HUES6 (cell line): Measurements from ENCODE around the gene HRH1.
"Not testable (repeated sequence)": the region's sequence is repeated elsewhere in the genome, so short reads cannot be mapped to it uniquely, and the experiment has no call there.

Experiments
- H3K27ac ChIP-seq: 2 replicates; pipeline ENCODE4 v1.7.0; 2013; ENCODE audit warnings: low read depth, mild to moderate bottlenecking, low read length, inconsistent platforms
- H3K27me3 ChIP-seq: 2 replicates; pipeline ENCODE4 v1.6.1; 2013; ENCODE audit warnings: low read length; ENCODE audit not compliant: control insufficient read depth, insufficient read depth
- H3K36me3 ChIP-seq: 2 replicates; pipeline ENCODE4 v1.6.1; 2013; ENCODE audit warnings: low read length; ENCODE audit not compliant: control insufficient read depth, insufficient read depth
- H3K4me1 ChIP-seq: 2 replicates; pipeline ENCODE4 v1.6.1; 2013; ENCODE audit warnings: low read length; ENCODE audit not compliant: control insufficient read depth, insufficient read depth
- H3K4me3 ChIP-seq: 2 replicates; pipeline ENCODE4 v1.5.1; 2013; ENCODE audit warnings: low read depth, low read length
- H3K9ac ChIP-seq: one replicate; pipeline ENCODE4 v1.6.1; 2013; ENCODE audit warnings: mild to moderate bottlenecking, low read length
- H3K9me3 ChIP-seq: 2 replicates; pipeline ENCODE4 v1.6.1; 2013; ENCODE audit warnings: low read depth, low read length; ENCODE audit not compliant: control insufficient read depth, insufficient read depth

The HRH1 gene

DNA sequence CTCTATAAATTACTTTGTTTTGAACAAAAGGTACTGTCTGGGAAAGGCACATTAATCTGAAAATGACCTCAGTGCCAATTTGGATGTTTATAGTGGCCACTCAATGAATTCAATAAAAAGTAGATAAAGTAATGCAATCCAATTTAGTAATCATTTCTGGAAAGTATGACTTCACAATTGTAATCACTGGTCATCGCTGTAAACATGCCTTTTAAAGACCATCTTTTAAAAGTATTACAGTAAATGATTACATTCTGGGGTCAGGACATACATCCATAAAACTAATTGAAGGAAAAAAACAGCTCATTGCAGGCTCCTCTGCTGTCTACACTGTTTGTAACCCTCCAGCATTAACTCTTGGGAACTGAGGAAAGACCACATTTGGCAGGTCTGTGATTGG lies 43.2 kb downstream of the HRH1 start:
- Histone ChIP-seq H3K9me3 (no peaks in the 10 kb centered on the region), H3K4me3 (no peak overlapping the region), H3K9ac (no peak overlapping the region), H3K27me3 (no peaks in the 10 kb centered on the region), H3K27ac (no peak overlapping the region), H3K36me3 (no peaks in the 10 kb centered on the region), H3K4me1 (peaks cover 17% of the 10 kb centered on the region)

DNA sequence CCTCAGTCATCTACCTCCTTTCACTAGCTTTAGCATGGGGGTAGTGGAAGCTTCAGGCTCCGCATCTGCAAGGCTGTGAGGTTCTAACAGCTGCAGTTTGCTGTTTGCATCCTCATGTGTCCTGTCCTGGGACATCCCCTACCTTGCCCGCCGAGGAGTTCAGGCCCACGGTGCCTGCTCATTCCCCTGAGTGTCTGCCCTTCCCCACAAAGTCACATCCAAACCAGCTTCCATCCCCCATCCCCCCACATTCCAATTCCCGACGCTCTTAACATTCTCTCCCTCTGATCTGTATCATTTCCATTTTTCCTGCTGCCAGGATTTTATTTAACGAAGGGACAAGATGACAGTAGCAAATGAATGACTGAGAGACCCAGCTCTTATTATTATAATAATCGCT lies 43.8 kb downstream of the HRH1 start:
- peaks cover 17% of the 10 kb centered on the region for H3K4me1 ChIP-seq
- no peaks in the 10 kb centered on the region for H3K27me3 ChIP-seq
- no peaks in the 10 kb centered on the region for H3K36me3 ChIP-seq
- no peaks in the 10 kb centered on the region for H3K9me3 ChIP-seq
- H3K9ac ChIP-seq: no peak overlapping the region
- no peak overlapping the region for H3K4me3 ChIP-seq
- H3K27ac ChIP-seq: no peak overlapping the region

DNA sequence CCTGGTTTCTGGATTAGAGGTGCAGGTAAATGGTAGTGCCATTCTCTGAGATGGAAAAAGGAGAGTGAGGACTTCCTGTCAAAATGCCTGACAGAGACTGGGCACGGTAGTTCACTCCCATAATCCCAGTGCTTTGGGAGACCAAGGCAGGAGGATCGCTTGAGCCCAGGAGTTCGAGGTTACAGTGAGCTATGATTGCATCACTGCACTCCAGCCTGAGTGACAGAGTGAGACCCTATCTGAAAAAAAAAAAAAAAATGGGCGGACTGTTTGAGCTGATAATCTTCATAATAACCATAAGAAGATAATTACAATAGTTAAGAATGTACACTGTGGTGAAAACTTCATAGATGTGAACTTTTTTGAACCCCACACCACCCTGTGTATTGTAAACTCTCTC lies 44.2 kb downstream of the HRH1 start:
- H3K9me3 ChIP-seq: no peaks in the 10 kb centered on the region
- H3K27ac ChIP-seq: no peak overlapping the region
- no peak overlapping the region for H3K4me3 ChIP-seq
- no peak overlapping the region for H3K9ac ChIP-seq
- no peaks in the 10 kb centered on the region for H3K36me3 ChIP-seq
- H3K4me1 ChIP-seq: peaks cover 17% of the 10 kb centered on the region
- no peaks in the 10 kb centered on the region for H3K27me3 ChIP-seq

DNA sequence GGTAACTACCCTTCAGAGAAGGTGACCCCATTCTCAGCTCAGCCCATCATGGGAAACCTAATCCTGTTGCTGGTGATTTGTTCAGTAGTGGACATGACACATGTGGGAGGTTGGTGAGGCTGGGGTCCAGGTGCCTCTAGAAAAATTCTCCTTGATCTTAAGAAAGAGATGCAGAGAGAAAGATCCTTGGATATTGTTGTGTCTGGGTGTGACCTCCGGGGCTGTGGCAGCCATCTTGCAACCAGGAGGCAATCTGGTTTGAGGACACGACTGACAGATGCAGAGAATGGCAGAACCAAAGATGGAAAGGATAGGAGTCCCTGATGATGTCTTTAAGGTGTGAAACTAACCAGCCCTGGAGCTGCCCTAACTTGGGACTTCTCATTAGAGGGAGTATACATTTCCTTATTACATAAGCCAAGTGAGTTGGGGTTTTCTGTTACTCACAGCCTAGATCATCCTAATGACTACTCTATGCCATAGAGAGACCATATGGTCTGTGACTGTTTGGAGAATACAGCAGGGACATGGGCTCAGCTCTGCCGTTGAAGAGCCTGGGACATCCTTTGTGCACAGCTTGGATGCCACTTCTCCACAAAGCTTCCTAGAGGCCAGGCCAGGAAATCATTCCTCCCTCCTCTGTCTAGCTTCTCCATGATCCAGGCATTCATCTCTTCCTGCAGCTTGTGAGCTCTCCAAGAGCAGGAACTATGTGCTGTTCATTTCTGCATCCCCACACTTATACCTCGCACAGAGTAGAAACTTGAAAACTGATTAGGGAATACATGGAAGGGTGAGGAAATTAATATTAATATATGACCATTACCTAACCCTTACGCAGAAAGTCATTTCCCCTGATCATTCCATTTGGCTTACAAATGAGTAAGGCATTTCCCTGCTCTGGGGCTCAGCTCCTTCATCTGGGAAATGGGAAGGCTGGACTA lies 45.9 kb downstream of the HRH1 start:
- no peak overlapping the region for H3K27ac ChIP-seq
- H3K4me1 ChIP-seq: peaks cover 17% of the 10 kb centered on the region
- H3K9ac ChIP-seq: no peak overlapping the region
- H3K36me3 ChIP-seq: no peaks in the 10 kb centered on the region
- H3K9me3 ChIP-seq: no peaks in the 10 kb centered on the region
- no peak overlapping the region for H3K4me3 ChIP-seq
- no peaks in the 10 kb centered on the region for H3K27me3 ChIP-seq

DNA sequence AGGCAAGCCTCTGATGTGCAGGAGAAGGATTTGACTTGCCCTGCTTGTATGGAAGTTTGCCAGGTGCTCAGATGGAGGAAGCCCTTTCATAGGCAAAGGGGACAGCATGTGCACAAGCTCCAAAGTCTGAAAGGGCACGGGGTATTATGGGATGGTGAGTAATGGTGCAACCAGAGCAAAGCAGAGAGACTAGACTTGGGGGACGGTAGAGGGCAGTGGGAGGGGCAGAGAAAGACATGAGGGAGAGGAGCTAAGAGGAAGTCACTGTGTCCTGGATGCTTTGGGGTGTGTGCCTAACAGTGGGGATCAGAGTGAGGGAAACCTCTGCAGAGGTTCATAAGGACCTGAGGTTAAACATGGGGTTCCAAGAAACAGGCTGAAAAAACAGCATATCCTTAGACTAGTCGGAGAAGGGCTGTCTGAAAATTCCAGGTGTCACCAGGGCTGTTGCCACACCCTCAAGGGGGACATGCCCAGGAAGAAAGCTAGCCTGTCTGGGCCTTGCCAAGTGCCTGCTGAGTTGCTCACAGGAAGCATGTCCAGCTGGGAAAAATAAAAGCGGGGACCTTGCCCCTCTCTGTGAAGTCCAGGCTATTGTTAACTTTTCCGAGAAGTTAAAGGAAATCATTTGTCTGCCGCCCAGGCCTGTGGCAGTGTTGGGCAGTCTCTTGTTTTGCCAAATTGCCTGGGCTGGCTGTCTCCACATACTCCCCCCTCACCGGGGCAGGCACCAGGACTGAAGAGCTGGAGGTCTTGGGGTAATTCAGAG lies 47.1 kb downstream of the HRH1 start:
- Histone ChIP-seq H3K4me3 (no peak overlapping the region), H3K9ac (no peak overlapping the region), H3K27me3 (no peaks in the 10 kb centered on the region), H3K27ac (no peak overlapping the region), H3K9me3 (no peaks in the 10 kb centered on the region), H3K4me1 (peaks cover 8% of the 10 kb centered on the region), H3K36me3 (no peaks in the 10 kb centered on the region)

DNA sequence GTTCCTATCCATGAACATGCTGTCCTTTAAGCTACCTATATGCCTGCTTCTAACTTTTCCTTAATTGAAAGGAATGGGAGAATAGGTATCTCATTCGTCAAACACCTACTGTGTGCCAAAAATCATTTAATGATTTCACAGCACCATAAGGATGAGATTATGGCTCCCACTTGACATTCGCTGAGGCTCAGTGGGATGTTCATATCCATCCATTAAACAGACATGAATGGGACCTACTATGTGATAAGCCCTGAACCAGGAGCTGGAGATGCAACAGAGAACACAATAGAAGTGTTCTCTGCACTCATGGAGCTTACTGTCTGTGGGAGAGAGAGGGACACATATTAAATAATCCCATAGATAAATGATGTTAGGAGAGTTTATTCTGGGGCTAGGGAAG lies 49.7 kb downstream of the HRH1 start:
- H3K4me1 ChIP-seq: no peaks in the 10 kb centered on the region
- H3K4me3 ChIP-seq: no peak overlapping the region
- H3K27ac ChIP-seq: no peak overlapping the region
- H3K36me3 ChIP-seq: no peaks in the 10 kb centered on the region
- H3K27me3 ChIP-seq: no peaks in the 10 kb centered on the region
- no peaks in the 10 kb centered on the region for H3K9me3 ChIP-seq
- H3K9ac ChIP-seq: no peak overlapping the region

DNA sequence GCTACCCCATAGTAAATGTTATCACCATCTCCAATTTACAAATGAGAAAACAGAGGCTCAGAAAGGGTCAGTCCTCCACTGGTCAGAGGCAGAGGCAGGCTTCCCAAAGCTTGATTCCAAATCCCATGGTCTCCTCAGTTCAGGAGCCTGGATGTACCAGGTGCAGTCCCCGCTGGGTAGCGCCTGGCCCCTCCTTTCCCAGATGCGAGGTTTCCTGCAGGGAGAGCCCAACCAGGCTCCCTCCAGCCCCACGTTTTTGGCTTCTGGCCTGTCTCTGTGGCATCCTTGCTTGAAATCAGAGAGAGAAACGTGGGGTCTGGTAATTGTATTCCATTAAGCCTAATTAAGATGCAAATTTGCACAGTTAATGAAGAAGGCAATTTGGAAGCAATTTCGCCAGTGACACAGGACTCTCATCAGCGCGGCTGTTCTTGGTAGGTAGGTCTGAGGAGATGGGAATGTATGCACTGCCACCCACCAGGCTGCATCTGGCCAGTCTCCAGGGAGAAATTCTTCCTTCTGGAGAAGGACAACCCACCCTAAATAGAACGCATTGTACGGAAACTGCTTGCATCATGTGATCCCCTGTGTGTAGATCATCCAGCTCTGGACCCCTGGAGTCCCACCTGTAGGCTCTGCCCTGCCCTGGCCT lies 50.5 kb downstream of the HRH1 start:
- no peak overlapping the region for H3K27ac ChIP-seq
- H3K9me3 ChIP-seq: no peaks in the 10 kb centered on the region
- no peak overlapping the region for H3K9ac ChIP-seq
- no peaks in the 10 kb centered on the region for H3K27me3 ChIP-seq
- H3K4me3 ChIP-seq: no peak overlapping the region
- H3K36me3 ChIP-seq: no peaks in the 10 kb centered on the region
- H3K4me1 ChIP-seq: no peaks in the 10 kb centered on the region

DNA sequence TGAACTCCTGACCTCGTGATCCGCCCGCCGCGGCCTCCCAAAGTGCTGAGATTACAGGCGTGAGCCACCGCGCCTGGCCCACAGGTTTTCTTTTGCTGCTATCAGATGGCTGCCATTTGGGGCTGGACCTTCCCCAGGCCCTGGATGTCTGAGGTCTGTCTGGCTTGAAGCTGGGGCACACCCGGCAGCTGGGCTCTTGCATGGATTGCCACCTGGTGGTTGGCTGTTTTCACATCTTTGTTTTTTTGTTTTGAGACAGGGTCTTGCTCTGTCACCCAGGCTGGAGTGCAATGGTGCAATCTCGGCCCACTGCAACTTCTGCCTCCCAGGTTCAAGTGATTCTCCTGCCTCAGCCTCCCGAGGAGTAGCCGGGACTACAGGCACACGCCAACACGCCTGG lies 51.6 kb downstream of the HRH1 start:
- H3K9ac ChIP-seq, H3K4me1 ChIP-seq, H3K36me3 ChIP-seq, H3K9me3 ChIP-seq, H3K27ac ChIP-seq, H3K27me3 ChIP-seq, H3K4me3 ChIP-seq: not testable (repeated sequence)

DNA sequence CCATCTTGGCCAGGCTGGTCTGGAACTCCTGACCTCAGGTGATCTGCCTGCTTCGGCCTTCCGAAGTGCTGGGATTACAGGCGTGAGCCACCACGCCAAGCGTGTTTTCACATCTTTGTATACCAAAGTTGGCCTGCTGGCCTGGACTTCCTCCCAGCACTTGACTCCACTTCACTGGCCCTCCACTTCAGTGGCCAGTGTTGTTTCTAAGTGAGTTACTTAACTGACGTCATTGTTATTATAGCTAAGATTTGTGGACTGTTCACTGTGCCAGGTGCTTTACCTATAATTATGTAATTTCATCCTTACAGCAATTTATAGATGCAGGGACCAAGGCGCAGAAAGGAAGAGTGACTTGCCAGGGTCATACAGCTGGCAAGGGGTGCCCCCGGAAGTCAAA lies 52.0 kb downstream of the HRH1 start:
- Histone ChIP-seq H3K27me3 (no peaks in the 10 kb centered on the region), H3K4me1 (no peaks in the 10 kb centered on the region)

DNA sequence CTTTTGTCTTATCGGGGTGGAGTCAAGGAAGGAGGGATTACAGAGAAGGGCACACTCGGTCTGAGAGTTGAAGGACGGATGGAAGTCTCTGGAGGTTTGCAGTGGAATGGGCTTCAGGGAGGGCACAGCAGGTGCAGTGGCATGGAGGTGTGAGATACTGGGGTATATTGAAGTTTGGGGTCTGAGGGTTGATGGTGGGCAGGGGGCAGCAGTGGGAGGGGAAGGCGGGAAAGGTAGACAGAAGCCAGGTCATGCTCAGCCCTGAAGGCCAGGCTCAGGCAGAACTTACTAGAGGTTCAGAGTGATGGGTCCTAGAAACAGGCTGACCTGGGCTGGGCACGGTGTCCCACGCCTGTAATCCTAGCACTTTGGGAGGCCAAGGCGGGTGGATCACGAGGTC lies 52.7 kb downstream of the HRH1 start:
- Histone ChIP-seq H3K4me3 (no peak overlapping the region), H3K4me1 (no peaks in the 10 kb centered on the region), H3K9ac (no peak overlapping the region), H3K27me3 (no peaks in the 10 kb centered on the region), H3K9me3 (no peaks in the 10 kb centered on the region), H3K36me3 (no peaks in the 10 kb centered on the region), H3K27ac (no peak overlapping the region)

More for the DNA sequence above, 52.0 kb downstream of the HRH1 start:
- H3K27ac ChIP-seq: no peak overlapping the region
- H3K9ac ChIP-seq: no peak overlapping the region
- no peaks in the 10 kb centered on the region for H3K36me3 ChIP-seq
- H3K9me3 ChIP-seq: no peaks in the 10 kb centered on the region
- no peak overlapping the region for H3K4me3 ChIP-seq
